A549 (cell line): ENCODE data around the gene SAMD8. TPM values are rescaled to one million over a fixed set of nuclear protein-coding genes. Genes with fewer than 3 reads are reported as not detected.

ENCODE experiments used
- ATAC-seq, 2 experiments: fragments of 200-7000 bp in 1 of 2; fragments of >200 bp in 1 of 2; cut with Nextera tagmentation in 1 of 2; cut with Tn5 transposase in 1 of 2; 3 replicates each; pipeline versions ENCODE4 v1.8.0 to v1.9.1; 2018 to 2020; ENCODE audit warnings: mild to moderate bottlenecking in 1 of 2, moderate library complexity in 1 of 2
- CTCF ChIA-PET: fragments of 300-600 bp; sonication (Branson Sonifier 250); formaldehyde crosslinking; extraction: SDS; loops from one replicate; lab custom pipeline; 2021; ENCODE audit warnings: antibody characterized with exemption, inconsistent platforms; lab: Yijun Ruan, JAX
- POLR2A ChIA-PET: fragments of 350-600 bp; formaldehyde crosslinking; extraction: SDS; loops from one replicate; lab custom pipeline; 2021; ENCODE audit warnings: antibody characterized with exemption, inconsistent platforms; lab: Yijun Ruan, JAX
- DNase-seq, 2 experiments: peaks; one replicate each; pipeline versions ENCODE4 v3.0.0 to v3.0.0-alpha.2; 2011 to 2016; ENCODE audit warnings: low read depth in 1 of 2, low spot score in 1 of 2
- FAIRE-seq: peaks from 2 replicates; lab custom pipeline; 2011; peaks lifted over from hg19 to GRCh38; lab: Jason Lieb, UNC
- H3K27ac ChIP-seq, 2 experiments: fragments of >200 bp; sonication (Bioruptor Twin); formaldehyde crosslinking; 3 replicates each; pipeline ENCODE4 v1.5.1; 2016 to 2017
- H3K4me1 ChIP-seq: fragments of >200 bp; sonication (Bioruptor Twin); formaldehyde crosslinking; 3 replicates; pipeline ENCODE4 v1.6.1; 2016
- H3K4me2 ChIP-seq: fragments of >200 bp; sonication (Bioruptor Twin); formaldehyde crosslinking; 3 replicates; pipeline ENCODE4 v1.6.1; 2016
- H3K4me3 ChIP-seq: fragments of >200 bp; sonication (Bioruptor Twin); formaldehyde crosslinking; 3 replicates; pipeline ENCODE4 v1.5.1; 2016
- H3K9me3 ChIP-seq: fragments of >200 bp; sonication (Bioruptor Twin); formaldehyde crosslinking; 3 replicates; pipeline ENCODE4 v1.6.1; 2016
- ATOH8 ChIP-seq: fragments of 250-450 bp; sonication (Bioruptor Pico); IDR thresholded peaks from 2 replicates; pipeline ENCODE4 v1.5.0; 2020; ENCODE audit warnings: low read depth, mild to moderate bottlenecking, moderate library complexity
- BHLHE40 ChIP-seq: IDR thresholded peaks from 2 replicates; pipeline ENCODE4 v1.6.1; 2012; ENCODE audit warnings: low read depth, low read length, inconsistent platforms
- CBX8 ChIP-seq: fragments of 200-600 bp; sonication (generic); IDR thresholded peaks from 2 replicates; pipeline ENCODE4 v1.6.1; 2016
- CEBPB ChIP-seq, 2 experiments: fragments of >200 bp in 1 of 2; sonication (Bioruptor Twin) in 1 of 2; formaldehyde crosslinking in 1 of 2; IDR thresholded peaks; 2 replicates each; pipeline ENCODE4 v1.6.1; 2012 to 2016
- CHD2 ChIP-seq: fragments of 150-350 bp; IDR thresholded peaks from 2 replicates; pipeline ENCODE4 v1.6.1; 2014; ENCODE audit warnings: low read length; ENCODE audit not compliant: partially characterized antibody
- CTCF ChIP-seq: fragments of >200 bp; sonication (Bioruptor Twin); formaldehyde crosslinking; IDR thresholded peaks from 3 replicates; pipeline ENCODE4 v1.5.1; 2016
- EHF ChIP-seq: fragments of 250-450 bp; sonication (Bioruptor Pico); IDR thresholded peaks from 2 replicates; pipeline ENCODE4 v1.5.0; 2020; ENCODE audit warnings: mild to moderate bottlenecking
- ELK1 ChIP-seq: fragments of 150-350 bp; IDR thresholded peaks from 2 replicates; pipeline ENCODE4 v1.6.1; 2014; ENCODE audit warnings: low read depth, mild to moderate bottlenecking, low read length
- EP300 ChIP-seq, 2 experiments: fragments of >200 bp; sonication (Bioruptor Twin); formaldehyde crosslinking; IDR thresholded peaks; 2 replicates in 1 of 2; 3 replicates in 1 of 2; pipeline ENCODE4 v1.6.1; 2016 to 2017
- FOSL2 ChIP-seq, 2 experiments: fragments of 450-650 bp in 1 of 2; fragments of >200 bp in 1 of 2; sonication (Bioruptor Twin) in 1 of 2; formaldehyde crosslinking; IDR thresholded peaks; 2 replicates each; pipeline versions ENCODE4 v1.5.0 to v1.6.1; 2016 to 2020; ENCODE audit warnings: mild to moderate bottlenecking in 1 of 2, moderate library complexity in 1 of 2
- GATA3 ChIP-seq: IDR thresholded peaks from 2 replicates; pipeline ENCODE4 v1.6.1; 2012; ENCODE audit warnings: borderline replicate concordance
- HES2 ChIP-seq: fragments of >200 bp; sonication (Bioruptor Twin); formaldehyde crosslinking; IDR thresholded peaks from 2 replicates; pipeline ENCODE4 v1.6.1; 2016
- HOXA7 ChIP-seq: fragments of 250-450 bp; sonication (Bioruptor Pico); IDR thresholded peaks from 2 replicates; pipeline ENCODE4 v1.5.0; 2020; ENCODE audit warnings: mild to moderate bottlenecking, moderate library complexity
- HOXB5 ChIP-seq: fragments of 250-450 bp; sonication (Bioruptor Pico); IDR thresholded peaks from 2 replicates; pipeline ENCODE4 v1.5.0; 2020; ENCODE audit warnings: mild to moderate bottlenecking, moderate library complexity
- JUN ChIP-seq, 2 experiments: fragments of >200 bp; sonication (Bioruptor Twin); formaldehyde crosslinking; IDR thresholded peaks; 2 replicates in 1 of 2; 3 replicates in 1 of 2; pipeline ENCODE4 v1.6.1; 2016 to 2017
- KDM5A ChIP-seq: fragments of 200-600 bp; sonication (generic); IDR thresholded peaks from 2 replicates; pipeline ENCODE4 v1.6.1; 2016; ENCODE audit warnings: antibody characterized with exemption, mild to moderate bottlenecking
- MAFK ChIP-seq: fragments of 450-650 bp; IDR thresholded peaks from 2 replicates; pipeline ENCODE4 v1.6.1; 2014; ENCODE audit not compliant: partially characterized antibody
- MAX ChIP-seq: IDR thresholded peaks from 2 replicates; pipeline ENCODE4 v1.6.1; 2012
- MAZ ChIP-seq: fragments of 150-350 bp; IDR thresholded peaks from 2 replicates; pipeline ENCODE4 v1.6.1; 2014; ENCODE audit warnings: antibody characterized with exemption, low read depth, low read length, borderline replicate concordance
- PBX3 ChIP-seq: IDR thresholded peaks from 2 replicates; pipeline ENCODE4 v1.6.1; 2012
- POLR2A ChIP-seq: IDR thresholded peaks from 2 replicates; pipeline ENCODE4 v1.6.1; 2012; ENCODE audit warnings: mild to moderate bottlenecking, low read length
- RARB ChIP-seq: fragments of 250-450 bp; sonication (Bioruptor Pico); IDR thresholded peaks from 2 replicates; pipeline ENCODE4 v1.8.0; 2021; ENCODE audit warnings: mild to moderate bottlenecking, moderate library complexity
- RCOR1 ChIP-seq: fragments of 150-350 bp; IDR thresholded peaks from 2 replicates; pipeline ENCODE4 v1.6.1; 2014; ENCODE audit warnings: antibody characterized with exemption, low read length, low read depth
- RFX5 ChIP-seq: fragments of 450-650 bp; IDR thresholded peaks from 2 replicates; pipeline ENCODE4 v1.7.1; 2014; ENCODE audit warnings: antibody characterized with exemption, mild to moderate bottlenecking, moderate library complexity
- RNF2 ChIP-seq: fragments of 200-600 bp; sonication (generic); IDR thresholded peaks from 2 replicates; pipeline ENCODE4 v1.6.1; 2016; ENCODE audit warnings: low read depth, mild to moderate bottlenecking, antibody characterized with exemption, moderate library complexity, borderline replicate concordance
- SREBF2 ChIP-seq: fragments of 450-650 bp; IDR thresholded peaks from 2 replicates; pipeline ENCODE4 v1.6.1; 2014; ENCODE audit warnings: mild to moderate bottlenecking, moderate library complexity
- ZC3H11A ChIP-seq: fragments of 450-650 bp; IDR thresholded peaks from 2 replicates; pipeline ENCODE4 v1.6.1; 2014; ENCODE audit warnings: antibody characterized with exemption, mild to moderate bottlenecking
- ZFP36 ChIP-seq: fragments of 450-650 bp; IDR thresholded peaks from 2 replicates; pipeline ENCODE4 v1.6.1; 2014; ENCODE audit warnings: borderline replicate concordance; ENCODE audit not compliant: partially characterized antibody
- ZNF302 ChIP-seq: fragments of 250-450 bp; sonication (Bioruptor Pico); IDR thresholded peaks from 2 replicates; pipeline ENCODE4 v1.9.0; 2021; ENCODE audit warnings: inconsistent platforms, mild to moderate bottlenecking, moderate library complexity
- WGBS: methylation state at CpG from one replicate; pipeline ENCODE4 v1.1.6; 2017; ENCODE audit errors: missing lambda C conversion rate; 5-methylcytosine and 5-hydroxymethylcytosine counted together
- polyA plus RNA-seq, 4 experiments: library from polyadenylated mRNA; depleted of rRNA in 3 of 4; stranded (reverse); fragments of >200 nt; fragmentation: RNase III in 1 of 4; extraction: RNeasy Plus Mini Kit Qiagen cat#74134 plus additional on column Dnase treatment in 1 of 4; gene quantifications; 2 replicates in 3 of 4; 3 replicates in 1 of 4; pipeline ENCODE4 v1.2.3, GENCODE V29; 2011 to 2017

The SAMD8 gene
- polyA plus RNA-seq, 2 of the 4 experiments (the other 2 are of a cell fraction), result 10.9 to 27.9 TPM

GRCh38 chr10:75228834-75229233 is 117.4 kb downstream of the SAMD8 start:
- H3K4me1 ChIP-seq, result peaks cover 80% of the 10 kb centered on the region
- TF ChIP-seq KDM5A (no peak), HOXB5 (CRISPR knock-in tag) (no peak), MAFK (no peak), RARB (CRISPR knock-in tag) (no peak), CEBPB (IDR thresholded peaks at IDR 0.05) (peak in 1 of 2 experiments; percentile 26; a peak in 1 of 4 replicates), HES2 (no peak)
- 20% methylated on average over 4 of the region's 4 CpGs for WGBS
- POLR2A ChIA-PET, result no interaction called here
- CTCF ChIA-PET, result interaction anchor here (0.8 to 22.8 kb wide), 5 partner anchors 11 to 114 kb away, joined by 3 to 479 read pairs (median 4); partner anchors contain the start of gene VDAC2
- DNase-seq (no peak), FAIRE-seq (no peak), ATAC-seq (no peak; a peak in 1 of 6 replicates)
- no peaks in the 10 kb centered on the region for H3K9me3 ChIP-seq
- H3K4me2 ChIP-seq, result peak overlapping the region; percentile 61
- no peak overlapping the region for H3K4me3 ChIP-seq
- peak overlapping the region; percentile 40 to 68; a peak in 4 of 6 replicates for H3K27ac ChIP-seq

- peak in 1 of 2 experiments; percentile 40 for DNase-seq
- no peak for FAIRE-seq
- CTCF ChIA-PET, result interaction anchor here (0.6 to 22.8 kb wide), 12 partner anchors 8 to 119 kb away, joined by 3 to 479 read pairs (median 9); partner anchors contain the start of genes SAMD8 and VDAC2
- WGBS, result 11% methylated on average over 3 of the region's 3 CpGs
- H3K9me3 ChIP-seq, result no peaks in the 10 kb centered on the region
- H3K27ac ChIP-seq, result peak overlapping the region; percentile 22 to 40; a peak in 1 of 6 replicates
- peak overlapping the region; percentile 61 for H3K4me2 ChIP-seq
- H3K4me1 ChIP-seq, result peaks cover 70% of the 10 kb centered on the region
- no peak for ATAC-seq
- H3K4me3 ChIP-seq, result no peak overlapping the region
- TF ChIP-seq ZNF302 (no peak), FOSL2 (IDR thresholded peaks at IDR 0.05) (no peak), FOSL2 (CRISPR knock-in tag; IDR thresholded peaks at IDR 0.05) (peak; percentile 70)
- POLR2A ChIA-PET, result interaction anchor here (1.0 to 3.3 kb wide), 6 partner anchors 9 to 118 kb away, joined by 3 to 21 read pairs (median 5); partner anchors contain the start of genes SAMD8 and VDAC2
Measured at GRCh38 chr10:75229971-75230370, 118.5 kb downstream of the SAMD8 start.

GRCh38 chr10:75230600-75231038 is 119.2 kb downstream of the SAMD8 start:
- Histone ChIP-seq H3K27ac (peak overlapping the region in 1 of 2 experiments; percentile 29; a peak in 1 of 6 replicates), H3K4me1 (peaks cover 63% of the 10 kb centered on the region), H3K4me3 (no peak overlapping the region), H3K4me2 (peak overlapping the region; percentile 61), H3K9me3 (no peaks in the 10 kb centered on the region)
- FAIRE-seq, result no peak
- peak in 1 of 2 experiments; percentile 31; a peak in 3 of 6 replicates for ATAC-seq
- POLR2A ChIA-PET, result interaction anchor here (1.0 to 3.3 kb wide), 6 partner anchors 10 to 119 kb away, joined by 3 to 21 read pairs (median 5); partner anchors contain the start of genes SAMD8 and VDAC2
- CTCF ChIA-PET, result interaction anchor here (0.6 to 22.8 kb wide), 15 partner anchors 8 to 120 kb away, joined by 3 to 479 read pairs (median 6); partner anchors contain the start of genes SAMD8 and VDAC2
- DNase-seq, result peak; percentile 89 to 92
- WGBS, result 24% methylated on average over 5 of the region's 5 CpGs
- TF ChIP-seq BHLHE40, result no peak
- no peak for TF ChIP-seq HOXA7 (CRISPR knock-in tag)
- no peak for TF ChIP-seq POLR2A
- no peak for TF ChIP-seq GATA3
- TF ChIP-seq EHF (CRISPR knock-in tag), result no peak
- TF ChIP-seq FOSL2 (IDR thresholded peaks at IDR 0.05), result no peak
- peak; percentile 21; the same call in 1 of the 2 replicates for TF ChIP-seq FOSL2 (CRISPR knock-in tag; IDR thresholded peaks at IDR 0.05)
- TF ChIP-seq ELK1, result no peak
- TF ChIP-seq RFX5, result no peak
- TF ChIP-seq ZFP36, result no peak
- no peak for TF ChIP-seq RCOR1
- no peak for TF ChIP-seq RNF2
- TF ChIP-seq CBX8, result no peak
- no peak for TF ChIP-seq PBX3
- TF ChIP-seq ATOH8 (CRISPR knock-in tag), result no peak
- no peak for TF ChIP-seq CHD2
- peak; percentile 90 for TF ChIP-seq CTCF
- TF ChIP-seq EP300 (IDR thresholded peaks at IDR 0.05), result no peak
- TF ChIP-seq MAX, result no peak
- no peak for TF ChIP-seq ZC3H11A
- TF ChIP-seq MAZ, result no peak
- TF ChIP-seq SREBF2, result no peak
- no peak for TF ChIP-seq HES2
- no peak for TF ChIP-seq JUN (IDR thresholded peaks at IDR 0.05)
